Astrocyte (in vitro differentiated cells and primary cell): ENCODE data around the gene TAAR8.

Source experiments
- CTCF ChIP-seq: IDR thresholded peaks from 2 replicates; pipeline ENCODE4 v1.5.1; 2011; ENCODE audit warnings: low read depth, mild to moderate bottlenecking, inconsistent platforms, low read length, moderate library complexity; ENCODE audit not compliant: insufficient read depth
- EZH2 ChIP-seq: IDR thresholded peaks from 2 replicates; pipeline ENCODE4 v1.6.1; 2012; ENCODE audit warnings: mild to moderate bottlenecking, low read length, inconsistent platforms; ENCODE audit not compliant: insufficient read depth

GRCh38 chr6:132512638-132513632 is 39.5 kb upstream of the TAAR8 start, which contains the start of gene STX7:
- TF ChIP-seq CTCF (no peak), EZH2 (no peak)
